ENCODE measurements around the gene HEPACAM2. TPM values are rescaled to one million over a fixed set of nuclear protein-coding genes. Genes with fewer than 3 reads are reported as not detected.

Gene HEPACAM2
- total RNA-seq, 1 experiment from 2014 or later: not detected

GRCh38 chr7:93235541-93235940 is 9.3 kb upstream of the HEPACAM2 start:
- TF ChIP-seq CTCF (conservative IDR thresholded peaks at IDR 0.05): no peak
- H3K27ac ChIP-seq (ENCODE audit: insufficient read length, low read depth, low read length): no peak overlapping the region
- no peaks in the 10 kb centered on the region for H3K27me3 ChIP-seq (ENCODE audit: insufficient read depth, low read length)
- no peak overlapping the region for H3K4me3 Mint-ChIP-seq
- H3K23me2 ChIP-seq (ENCODE audit: insufficient read length, low read depth, low read length, poor library complexity, severe bottlenecking): peaks cover 3% of the 10 kb centered on the region
- no peak overlapping the region for H3T11ph ChIP-seq (ENCODE audit: low read length)
- H2BK120ac ChIP-seq (ENCODE audit: low read depth, low read length, poor library complexity, severe bottlenecking): no peak overlapping the region
- H3K4me1 ChIP-seq (ENCODE audit: insufficient read depth, low read length): no peaks in the 10 kb centered on the region
- H3K18ac ChIP-seq (ENCODE audit: insufficient read length, low read depth, low read length): no peak overlapping the region
- H3K27me3 Mint-ChIP-seq (ENCODE audit: low read depth): no peaks in the 10 kb centered on the region
- no peak overlapping the region for H4K91ac ChIP-seq (ENCODE audit: insufficient read length, low read depth, low read length)
- no peak overlapping the region for H3K4ac ChIP-seq (ENCODE audit: low read depth, low read length)
- H3K36me3 Mint-ChIP-seq (ENCODE audit: insufficient read depth in 1 of 3, low read depth in 3 of 3): no peaks in the 10 kb centered on the region
- no peak overlapping the region for H3K27ac Mint-ChIP-seq
- H4K8ac ChIP-seq (replicated peaks; ENCODE audit: insufficient read length, low read depth, low read length): no peak overlapping the region
- no CpG with 5 or more reads among the region's 2 CpGs for WGBS (ENCODE audit: extremely low coverage, insufficient read length, low lambda C conversion rate)
- peaks cover 3% of the 10 kb centered on the region for H3K79me1 ChIP-seq (ENCODE audit: insufficient read depth, low read depth, low read length, poor library complexity, severe bottlenecking)
- H3K14ac ChIP-seq (ENCODE audit: insufficient read depth, low read length): no peak overlapping the region
- no peak overlapping the region for H2BK12ac ChIP-seq (ENCODE audit: insufficient read length, low read depth, low read length)
- H2AFZ ChIP-seq (ENCODE audit: low read length): no peak overlapping the region
- H3K23ac ChIP-seq (ENCODE audit: insufficient read length, low read depth, low read length): no peak overlapping the region
- H4K20me1 ChIP-seq (ENCODE audit: control insufficient read depth, insufficient read depth, insufficient read length): no peaks in the 10 kb centered on the region
- H3K79me2 ChIP-seq (ENCODE audit: insufficient read depth, low read length): no peaks in the 10 kb centered on the region
- H2AK5ac ChIP-seq (ENCODE audit: insufficient read length, low read length): no peak overlapping the region
- H4K5ac ChIP-seq (ENCODE audit: insufficient read length, low read depth, low read length): no peak overlapping the region
- H3K9ac ChIP-seq (ENCODE audit: extremely low read depth, insufficient read length, low read length): no peak overlapping the region
- no peak overlapping the region for H3K4me2 ChIP-seq (ENCODE audit: insufficient read depth, insufficient read length, low read length)
- no peak for DNase-seq
- H3K56ac ChIP-seq (ENCODE audit: insufficient read length, low read depth, low read length): no peak overlapping the region
- peaks cover 4% of the 10 kb centered on the region in 2 experiments; a peak in 3 of 4 replicates for H3K4me1 Mint-ChIP-seq
- no peak overlapping the region for H2BK20ac ChIP-seq (ENCODE audit: low read depth, low read length, poor library complexity, severe bottlenecking)
- H2BK5ac ChIP-seq (ENCODE audit: insufficient read length, low read length): no peak overlapping the region
- H2BK15ac ChIP-seq (ENCODE audit: low read depth, low read length): no peak overlapping the region
- H3K9me3 Mint-ChIP-seq: no peaks in the 10 kb centered on the region
- H3K9me3 ChIP-seq (ENCODE audit: control insufficient read depth, low read depth, low read length): no peaks in the 10 kb centered on the region
